ENCODE data around the gene MLANA. TPM values are rescaled to one million over a fixed set of nuclear protein-coding genes. Genes with fewer than 3 reads are reported as not detected.

The MLANA gene
- total RNA-seq, 1 donor from 2014 or later: not detected

GRCh38 chr9:5910413-5911057, 19.8 kb downstream of the MLANA start:
- TF ChIP-seq CTCF (IDR thresholded peaks at IDR 0.05): no peak
- TF ChIP-seq EZH2 (IDR thresholded peaks at IDR 0.05): no peak
- TF ChIP-seq EZH2phosphoT487 (IDR thresholded peaks at IDR 0.05): no peak
- H3K4me3 ChIP-seq: no peak overlapping the region
- H3K9me3 ChIP-seq (ENCODE audit: low read depth): no peaks in the 10 kb centered on the region
- no peak overlapping the region for H3K4me2 ChIP-seq
- no peaks in the 10 kb centered on the region for H3K4me1 ChIP-seq
- Mint-ChIP-seq H3K36me3 (no peaks in the 10 kb centered on the region), H3K9me3 (no peaks in the 10 kb centered on the region), H3K27me3 (ENCODE audit: insufficient read depth, low read depth) (no peaks in the 10 kb centered on the region), H3K27ac (no peak overlapping the region), H3K4me1 (no peaks in the 10 kb centered on the region), H3K4me3 (no peak overlapping the region)
- H3K9ac ChIP-seq: no peak overlapping the region
- no peaks in the 10 kb centered on the region for H3K36me3 ChIP-seq
- no peak overlapping the region for H2AFZ ChIP-seq (replicated peaks)
- no peaks in the 10 kb centered on the region for H3K27me3 ChIP-seq
- no peaks in the 10 kb centered on the region for H3K79me2 ChIP-seq (ENCODE audit: low read depth)
- no peak overlapping the region for H3K27ac ChIP-seq
- no peaks in the 10 kb centered on the region for H4K20me1 ChIP-seq (ENCODE audit: low read depth)
- DNase-seq (ENCODE audit: low spot score): no peak
- H3F3A ChIP-seq (ENCODE audit: low read depth): no peaks in the 10 kb centered on the region

GRCh38 chr9:5915438-5915837, 24.7 kb downstream of the MLANA start:
- H3K4me1 Mint-ChIP-seq: no peaks in the 10 kb centered on the region
- no peak overlapping the region for H3K4me3 ChIP-seq
- H3K27ac ChIP-seq: no peak overlapping the region
- DNase-seq (ENCODE audit: low spot score): no peak
- no peak overlapping the region for H3K9ac ChIP-seq
- no peaks in the 10 kb centered on the region for H3K36me3 ChIP-seq
- H3K9me3 Mint-ChIP-seq: no peaks in the 10 kb centered on the region
- H4K20me1 ChIP-seq (ENCODE audit: low read depth): no peaks in the 10 kb centered on the region
- peaks cover 3% of the 10 kb centered on the region for H3K36me3 Mint-ChIP-seq
- no peaks in the 10 kb centered on the region for H3K27me3 Mint-ChIP-seq (ENCODE audit: insufficient read depth, low read depth)
- no peak for TF ChIP-seq EZH2 (IDR thresholded peaks at IDR 0.05)
- TF ChIP-seq CTCF (IDR thresholded peaks at IDR 0.05): no peak
- TF ChIP-seq EZH2phosphoT487 (IDR thresholded peaks at IDR 0.05): no peak
- H3F3A ChIP-seq (ENCODE audit: low read depth): no peaks in the 10 kb centered on the region
- H3K9me3 ChIP-seq (ENCODE audit: low read depth): no peaks in the 10 kb centered on the region
- no peak overlapping the region for H3K27ac Mint-ChIP-seq
- no peaks in the 10 kb centered on the region for H3K4me1 ChIP-seq
- no peaks in the 10 kb centered on the region for H3K79me2 ChIP-seq (ENCODE audit: low read depth)
- no peaks in the 10 kb centered on the region for H3K27me3 ChIP-seq
- H3K4me3 Mint-ChIP-seq: no peak overlapping the region
- H2AFZ ChIP-seq (replicated peaks): no peak overlapping the region
- no peak overlapping the region for H3K4me2 ChIP-seq

- H3K36me3 ChIP-seq: no peaks in the 10 kb centered on the region
- H3K79me2 ChIP-seq (ENCODE audit: low read depth): no peaks in the 10 kb centered on the region
- H3K4me3 ChIP-seq: no peak overlapping the region
- no peak overlapping the region for H3K4me3 Mint-ChIP-seq
- TF ChIP-seq EZH2 (IDR thresholded peaks at IDR 0.05) (no peak), EZH2phosphoT487 (IDR thresholded peaks at IDR 0.05) (no peak), CTCF (IDR thresholded peaks at IDR 0.05) (no peak)
- no peaks in the 10 kb centered on the region for H3K27me3 ChIP-seq
- no peak overlapping the region for H2AFZ ChIP-seq (replicated peaks)
- H3K9me3 Mint-ChIP-seq: no peaks in the 10 kb centered on the region
- no peaks in the 10 kb centered on the region for H3F3A ChIP-seq (ENCODE audit: low read depth)
- H3K27ac Mint-ChIP-seq: no peak overlapping the region
- peaks cover 11% of the 10 kb centered on the region for H3K36me3 Mint-ChIP-seq
- H3K27ac ChIP-seq: no peak overlapping the region
- H3K4me1 ChIP-seq: no peaks in the 10 kb centered on the region
- H3K4me2 ChIP-seq: no peak overlapping the region
- no peaks in the 10 kb centered on the region for H4K20me1 ChIP-seq (ENCODE audit: low read depth)
- DNase-seq (ENCODE audit: low spot score): no peak
- no peaks in the 10 kb centered on the region for H3K4me1 Mint-ChIP-seq
- H3K9me3 ChIP-seq (ENCODE audit: low read depth): no peaks in the 10 kb centered on the region
- H3K9ac ChIP-seq: no peak overlapping the region
- no peaks in the 10 kb centered on the region for H3K27me3 Mint-ChIP-seq (ENCODE audit: insufficient read depth, low read depth)
These were observed 26.6 kb downstream of the MLANA start for GRCh38 chr9:5917273-5917672.

Measured in neural progenitor cell (in vitro differentiated cells).